IMR-90 (cell line): ENCODE results near the gene NACC1.

Source experiments
- CTCF ChIP-seq: conservative IDR thresholded peaks from 2 replicates; pipeline ENCODE4 v1.5.1; 2012; ENCODE audit warnings: mild to moderate bottlenecking, low read depth, low read length, improper control_type of control experiment
- ELK1 ChIP-seq: fragments of 150-350 bp; IDR thresholded peaks from 2 replicates; pipeline ENCODE4 v1.6.1; 2016; ENCODE audit warnings: low read depth, mild to moderate bottlenecking, low read length, moderate library complexity, borderline replicate concordance
- FOS ChIP-seq: fragments of 150-350 bp; IDR thresholded peaks from 2 replicates; pipeline ENCODE4 v1.6.1; 2016; ENCODE audit warnings: low read depth, low read length
- USF2 ChIP-seq: fragments of 150-350 bp; IDR thresholded peaks from 2 replicates; pipeline ENCODE4 v1.6.1; 2017; ENCODE audit warnings: mild to moderate bottlenecking, antibody characterized with exemption, low read length, low read depth

- TF ChIP-seq CTCF (no peak), ELK1 (no peak), FOS (no peak), USF2 (no peak)
These were observed 21.8 kb upstream of the NACC1 start for GRCh38 chr19:13095934-13096927.
